ENCODE measurements around the gene HPS4. TPM values are rescaled to one million over a fixed set of nuclear protein-coding genes. Genes with fewer than 3 reads are reported as not detected.

The HPS4 gene
- total RNA-seq, 4 donors from 2014 or later: 7.0 to 13.9 (median 10.5) TPM

- peaks cover 36% of the 10 kb centered on the region in 2 donors for H3K4me1 ChIP-seq
- H3K27me3 ChIP-seq: no peaks in the 10 kb centered on the region
- H3K27ac ChIP-seq: peak overlapping the region; percentile 93 to 100 (median 94)
- no peak for ATAC-seq
- H3K4me3 ChIP-seq: no peak overlapping the region
- intact Hi-C loops (cut with DNase I; ENCODE audit: low total_unique reads): no loop called here
- peaks cover 1 to 39% of the 10 kb centered on the region in 2 donors for H3K36me3 ChIP-seq
- in situ Hi-C loops (cut with MboI; ENCODE audit: low sequenced_read_pairs in 4 of 4): loop anchor here in 2 of 4 donors (10.0 kb wide), 1 partner anchor 98 kb away; no protein-coding TSS in a partner anchor
- H3K9me3 ChIP-seq: no peaks in the 10 kb centered on the region
- TF ChIP-seq POLR2A (IDR thresholded peaks at IDR 0.05): no peak
- DNase-seq: no peak
Measured at GRCh38 chr22:26486394-26486793, 2.8 kb upstream of the HPS4 start.

- ATAC-seq: no peak
Measured at GRCh38 chr22:26485806-26486390, 2.3 kb upstream of the HPS4 start.

GRCh38 chr22:26485013-26485412 is 1.4 kb upstream of the HPS4 start:
- in situ Hi-C loops (cut with MboI; ENCODE audit: low sequenced_read_pairs in 4 of 4): loop anchor here in 2 of 4 donors (10.0 kb wide), 1 partner anchor 100 kb away; no protein-coding TSS in a partner anchor
- TF ChIP-seq CTCF (IDR thresholded peaks at IDR 0.05 in 4 of 5, conservative IDR thresholded peaks at IDR 0.05 in 1 of 5): no peak
- no peak for TF ChIP-seq POLR2A (IDR thresholded peaks at IDR 0.05)
- no peak for DNase-seq
- H3K4me1 ChIP-seq: peaks cover 47 to 50% of the 10 kb centered on the region in 2 donors
- peak overlapping the region; percentile 93 to 100 (median 94) for H3K27ac ChIP-seq
- no peak for ATAC-seq
- H3K27me3 ChIP-seq: no peaks in the 10 kb centered on the region
- intact Hi-C loops (cut with DNase I; ENCODE audit: low total_unique reads): loop anchor here (2.0 kb wide), 1 partner anchor 18 kb away; no protein-coding TSS in a partner anchor
- H3K36me3 ChIP-seq: peaks cover 0 to 29% of the 10 kb centered on the region in 2 donors
- H3K9me3 ChIP-seq: no peaks in the 10 kb centered on the region
- peak overlapping the region in 2 of 4 donors; percentile 76 to 80 for H3K4me3 ChIP-seq

More at GRCh38 chr22:26485806-26486390, 2.3 kb upstream of the HPS4 start:
- no peaks in the 10 kb centered on the region for H3K9me3 ChIP-seq
- H3K4me3 ChIP-seq: no peak overlapping the region
- no peak for DNase-seq
- no peaks in the 10 kb centered on the region for H3K27me3 ChIP-seq
- peaks cover 0 to 34% of the 10 kb centered on the region in 2 donors for H3K36me3 ChIP-seq
- in situ Hi-C loops (cut with MboI; ENCODE audit: low sequenced_read_pairs in 4 of 4): loop anchor here in 2 of 4 donors (10.0 kb wide), 1 partner anchor 99 kb away; no protein-coding TSS in a partner anchor
- peaks cover 41% of the 10 kb centered on the region in 2 donors for H3K4me1 ChIP-seq
- no peak for TF ChIP-seq POLR2A (IDR thresholded peaks at IDR 0.05)
- no peak for TF ChIP-seq CTCF (IDR thresholded peaks at IDR 0.05 in 4 of 5, conservative IDR thresholded peaks at IDR 0.05 in 1 of 5)
- intact Hi-C loops (cut with DNase I; ENCODE audit: low total_unique reads): loop anchor here (2.0 kb wide), 1 partner anchor 17 kb away; no protein-coding TSS in a partner anchor
- H3K27ac ChIP-seq: peak overlapping the region; percentile 93 to 100 (median 94)

GRCh38 chr22:26484360-26484706 is 750 bp upstream of the HPS4 start:
- peaks cover 50 to 57% of the 10 kb centered on the region in 2 donors for H3K4me1 ChIP-seq
- peak; percentile 1 to 30 for ATAC-seq
- intact Hi-C loops (cut with DNase I; ENCODE audit: low total_unique reads): loop anchor here (2.0 to 5.0 kb wide), 2 partner anchors 18 to 78 kb away; no protein-coding TSS in a partner anchor

More at GRCh38 chr22:26484360-26484706, 750 bp upstream of the HPS4 start:
- DNase-seq: no peak
- H3K36me3 ChIP-seq: peaks cover 0 to 22% of the 10 kb centered on the region in 2 donors
- in situ Hi-C loops (cut with MboI; ENCODE audit: low sequenced_read_pairs in 4 of 4): loop anchor here in 2 of 4 donors (10.0 kb wide), 1 partner anchor 100 kb away; no protein-coding TSS in a partner anchor
- peak overlapping the region; percentile 76 to 99 (median 86) for H3K4me3 ChIP-seq
- TF ChIP-seq POLR2A (IDR thresholded peaks at IDR 0.05) (no peak), CTCF (IDR thresholded peaks at IDR 0.05 in 4 of 5, conservative IDR thresholded peaks at IDR 0.05 in 1 of 5) (no peak)
- H3K27me3 ChIP-seq: no peaks in the 10 kb centered on the region
- peak overlapping the region; percentile 93 to 100 (median 94) for H3K27ac ChIP-seq
- H3K9me3 ChIP-seq: no peaks in the 10 kb centered on the region
